B cell (primary cell): ENCODE measurements around the gene SGSH. TPM values are rescaled to one million over a fixed set of nuclear protein-coding genes. Genes with fewer than 3 reads are reported as not detected.
A peak's percentile ranks its signal among the peaks of the same experiment; 100 is the strongest.

Source experiments
- ATAC-seq: fragments of 200-7000 bp; cut with Tn5 transposase; one replicate; pipeline ENCODE4 v1.10.0; 2021; ENCODE audit warnings: low read depth, mild to moderate bottlenecking, moderate number of reproducible peaks, moderate library complexity
- CTCF ChIA-PET: fragments of 350-600 bp; sonication (Branson Sonifier 250); formaldehyde crosslinking; loops from one replicate; lab custom pipeline; 2021; ENCODE audit warnings: antibody characterized with exemption, inconsistent platforms; lab: Charles Lee
- POLR2A ChIA-PET: fragments of 350-600 bp; sonication (Branson Sonifier 250); formaldehyde crosslinking; loops from one replicate; lab custom pipeline; 2021; ENCODE audit warnings: antibody characterized with exemption; lab: Charles Lee
- DNase-seq: peaks from one replicate; pipeline ENCODE4 v3.0.0; 2013
- H2AFZ ChIP-seq: 2 replicates; pipeline ENCODE4 v1.6.1; 2012; ENCODE audit warnings: mild to moderate bottlenecking, low read depth, low read length; ENCODE audit not compliant: insufficient read depth, poor library complexity, severe bottlenecking
- H3K27ac ChIP-seq, 2 donors: 1 replicate in 1 of 2; 2 replicates in 1 of 2; pipeline ENCODE4 v1.5.1; 2012 to 2013; ENCODE audit warnings: low read length in 2 of 2, mild to moderate bottlenecking in 2 of 2, moderate library complexity in 1 of 2
- H3K27me3 ChIP-seq, 4 experiments: fragments of 200-600 bp in 1 of 4; sonication (generic) in 1 of 4; replicated peaks in 1 of 4; 1 replicate in 2 of 4; 2 replicates in 2 of 4; pipeline versions ENCODE4 v1.6.1 to v1.7.0; 2013 to 2016; ENCODE audit warnings: low read length in 3 of 4, mild to moderate bottlenecking in 2 of 4, mixed read lengths in 1 of 4, moderate library complexity in 1 of 4; ENCODE audit not compliant: insufficient read depth in 4 of 4, control insufficient read depth in 3 of 4; ENCODE audit errors: control extremely low read depth in 1 of 4
- H3K36me3 ChIP-seq, 2 experiments: replicated peaks in 1 of 2; 1 replicate in 1 of 2; 2 replicates in 1 of 2; pipeline versions ENCODE4 v1.6.1 to v1.7.1; 2013; ENCODE audit warnings: low read length in 1 of 2; ENCODE audit not compliant: insufficient read depth in 2 of 2, control insufficient read depth in 1 of 2; ENCODE audit errors: control extremely low read depth in 1 of 2, extremely low read depth in 1 of 2
- H3K4me1 ChIP-seq, 2 donors: fragments of 200-600 bp in 1 of 2; sonication (generic) in 1 of 2; 1 replicate in 1 of 2; 2 replicates in 1 of 2; pipeline versions ENCODE4 v1.5.1 to v1.6.1; 2013 to 2017; ENCODE audit warnings: low read length in 2 of 2; ENCODE audit not compliant: control insufficient read depth in 2 of 2, insufficient read depth in 2 of 2
- H3K4me2 ChIP-seq: replicated peaks from 2 replicates; pipeline ENCODE3; 2012; ENCODE audit warnings: mild to moderate bottlenecking, low read depth, low read length; ENCODE audit not compliant: poor library complexity, severe bottlenecking
- H3K4me3 ChIP-seq, 5 experiments: fragments of 200-600 bp in 1 of 5; sonication (generic) in 1 of 5; 1 replicate in 3 of 5; 2 replicates in 2 of 5; pipeline versions ENCODE4 v1.5.1 to v1.7.0; 2011 to 2016; ENCODE audit warnings: low read length in 4 of 5, mild to moderate bottlenecking in 4 of 5, low read depth in 2 of 5, control low read depth in 1 of 5, moderate library complexity in 1 of 5; ENCODE audit not compliant: insufficient read depth in 1 of 5; ENCODE audit errors: control extremely low read depth in 1 of 5, extremely low read depth in 1 of 5
- H3K79me2 ChIP-seq: fragments of 200-600 bp; sonication (generic); one replicate; pipeline ENCODE4 v1.6.0; 2016; ENCODE audit warnings: low read length; ENCODE audit not compliant: control insufficient read depth, insufficient read depth
- H3K9ac ChIP-seq: fragments of 200-600 bp; sonication (generic); 2 replicates; pipeline ENCODE4 v1.6.1; 2017; ENCODE audit warnings: mild to moderate bottlenecking, low read length, moderate library complexity
- H3K9me3 ChIP-seq, 3 donors: one replicate each; pipeline versions ENCODE4 v1.6.1 to v1.7.1; 2013; ENCODE audit warnings: low read length in 2 of 3; ENCODE audit not compliant: control insufficient read depth in 2 of 3, insufficient read depth in 1 of 3; ENCODE audit errors: control extremely low read depth in 1 of 3
- H4K20me1 ChIP-seq: 2 replicates; pipeline ENCODE4 v1.6.0; 2012; ENCODE audit warnings: mild to moderate bottlenecking, low read length; ENCODE audit not compliant: insufficient read depth, control insufficient read depth, poor library complexity, severe bottlenecking
- H3K27ac Mint-ChIP-seq: one replicate; pipeline ENCODE4 v1.8.0; 2021; ENCODE audit warnings: mixed read lengths
- H3K27me3 Mint-ChIP-seq: one replicate; pipeline ENCODE4 v1.8.0; 2021; ENCODE audit warnings: mixed read lengths
- H3K4me1 Mint-ChIP-seq: one replicate; pipeline ENCODE4 v1.8.0; 2021; ENCODE audit warnings: mixed read lengths
- H3K4me3 Mint-ChIP-seq: one replicate; pipeline ENCODE4 v1.8.0; 2021; ENCODE audit warnings: mixed read lengths
- H3K9me3 Mint-ChIP-seq: one replicate; pipeline ENCODE4 v1.8.0; 2022; ENCODE audit warnings: mixed read lengths; ENCODE audit not compliant: insufficient read depth
- EZH2 ChIP-seq: IDR thresholded peaks from 2 replicates; pipeline ENCODE4 v1.6.1; 2012; ENCODE audit warnings: borderline replicate concordance, low read depth, mild to moderate bottlenecking, moderate library complexity, low read length; ENCODE audit not compliant: insufficient read depth, poor library complexity, severe bottlenecking
- WGBS: methylation state at CpG from one replicate; pipeline ENCODE4 v1.1.5; 2013; ENCODE audit warnings: missing lambda C conversion rate; ENCODE audit not compliant: insufficient coverage; 5-methylcytosine and 5-hydroxymethylcytosine counted together
- intact Hi-C: fragments of 100-400 bp; cut with micrococcal nuclease; formaldehyde crosslinking; loops from one replicate; pipeline ENCODE4 v1.10.0; 2022
- polyA plus RNA-seq: library from polyadenylated mRNA; depleted of rRNA; stranded (reverse); fragments of >200 nt; gene quantifications from 2 replicates; pipeline ENCODE4 v1.2.3, GENCODE V29; 2012
- total RNA-seq, 2 donors: library from RNA; stranded (reverse); fragments of 120-200 nt in 1 of 2; gene quantifications; 1 replicate in 1 of 2; 2 replicates in 1 of 2; pipeline versions ENCODE4 v1.2.3 to v1.2.4, GENCODE V29; 2013 to 2022
- TF ChIP-seq, protein P1 (sequence below): fragments of 200-600 bp; IDR thresholded peaks from one replicate; pipeline ENCODE4 v1.8.0; 2022; ENCODE audit warnings: antibody characterized with exemption, mild to moderate bottlenecking

Gene SGSH
- total and polyA plus RNA-seq, 2 donors (not counting 1 experiment from before 2014, with no cell fraction given) = 44.5 to 83.7 TPM

DNA sequence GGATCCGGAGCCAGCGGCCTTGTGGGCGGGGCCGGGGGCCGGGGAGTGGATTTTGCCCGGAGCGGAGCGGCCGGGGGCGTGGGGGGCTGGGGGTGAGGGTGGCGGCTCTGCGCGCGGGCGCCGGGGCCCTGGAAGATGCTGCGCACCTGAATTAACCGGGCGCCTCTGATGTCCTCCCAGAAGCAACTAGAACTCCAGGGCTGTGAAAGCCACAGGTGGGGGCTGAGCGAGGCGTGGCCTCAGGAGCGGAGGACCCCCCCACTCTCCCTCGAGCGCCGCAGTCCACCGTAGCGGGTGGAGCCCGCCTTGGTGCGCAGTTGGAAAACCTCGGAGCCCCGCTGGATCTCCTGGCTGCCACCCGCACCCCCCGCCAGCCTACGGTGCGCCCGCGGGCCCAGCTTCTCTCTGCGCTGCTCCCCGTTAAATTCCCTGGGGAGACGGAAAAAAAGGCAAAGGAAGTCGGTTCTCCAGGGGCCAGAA, 643 bp upstream of the SGSH start:
- Histone ChIP-seq H3K4me2 (peak overlapping the region; percentile 99), H3K36me3 (peaks cover 0 to 6% of the 10 kb centered on the region in 2 experiments), H2AFZ (peak overlapping the region; percentile 71), H3K79me2 (peaks cover 23% of the 10 kb centered on the region), H3K4me3 (peak overlapping the region in 4 of 5 experiments; percentile 63 to 86 (median 76)), H3K27me3 (peaks cover 0 to 2% (median 0%) of the 10 kb centered on the region in 4 experiments), H4K20me1 (peaks cover 23% of the 10 kb centered on the region), H3K9ac (peak overlapping the region; percentile 93), H3K4me1 (peaks cover 10 to 30% of the 10 kb centered on the region in 2 donors), H3K27ac (peak overlapping the region in 1 of 2 donors; percentile 96), H3K9me3 (peaks cover 0 to 2% (median 0%) of the 10 kb centered on the region in 3 donors)
- peak overlapping the region; percentile 11 for H3K27ac Mint-ChIP-seq
- H3K4me1 Mint-ChIP-seq = peaks cover 22% of the 10 kb centered on the region
- POLR2A ChIA-PET = no interaction called here
- no peaks in the 10 kb centered on the region for H3K9me3 Mint-ChIP-seq
- intact Hi-C loops = no loop called here
- DNase-seq = peak; percentile 50
- no peak for ATAC-seq
- H3K4me3 Mint-ChIP-seq = peak overlapping the region; percentile 84
- TF ChIP-seq, protein P1, sequence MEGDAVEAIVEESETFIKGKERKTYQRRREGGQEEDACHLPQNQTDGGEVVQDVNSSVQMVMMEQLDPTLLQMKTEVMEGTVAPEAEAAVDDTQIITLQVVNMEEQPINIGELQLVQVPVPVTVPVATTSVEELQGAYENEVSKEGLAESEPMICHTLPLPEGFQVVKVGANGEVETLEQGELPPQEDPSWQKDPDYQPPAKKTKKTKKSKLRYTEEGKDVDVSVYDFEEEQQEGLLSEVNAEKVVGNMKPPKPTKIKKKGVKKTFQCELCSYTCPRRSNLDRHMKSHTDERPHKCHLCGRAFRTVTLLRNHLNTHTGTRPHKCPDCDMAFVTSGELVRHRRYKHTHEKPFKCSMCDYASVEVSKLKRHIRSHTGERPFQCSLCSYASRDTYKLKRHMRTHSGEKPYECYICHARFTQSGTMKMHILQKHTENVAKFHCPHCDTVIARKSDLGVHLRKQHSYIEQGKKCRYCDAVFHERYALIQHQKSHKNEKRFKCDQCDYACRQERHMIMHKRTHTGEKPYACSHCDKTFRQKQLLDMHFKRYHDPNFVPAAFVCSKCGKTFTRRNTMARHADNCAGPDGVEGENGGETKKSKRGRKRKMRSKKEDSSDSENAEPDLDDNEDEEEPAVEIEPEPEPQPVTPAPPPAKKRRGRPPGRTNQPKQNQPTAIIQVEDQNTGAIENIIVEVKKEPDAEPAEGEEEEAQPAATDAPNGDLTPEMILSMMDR = no peak
- no peak for TF ChIP-seq EZH2
- WGBS = 27% methylated on average over 29 of the region's 41 CpGs
- H3K27me3 Mint-ChIP-seq = no peaks in the 10 kb centered on the region
- CTCF ChIA-PET = no interaction called here

DNA sequence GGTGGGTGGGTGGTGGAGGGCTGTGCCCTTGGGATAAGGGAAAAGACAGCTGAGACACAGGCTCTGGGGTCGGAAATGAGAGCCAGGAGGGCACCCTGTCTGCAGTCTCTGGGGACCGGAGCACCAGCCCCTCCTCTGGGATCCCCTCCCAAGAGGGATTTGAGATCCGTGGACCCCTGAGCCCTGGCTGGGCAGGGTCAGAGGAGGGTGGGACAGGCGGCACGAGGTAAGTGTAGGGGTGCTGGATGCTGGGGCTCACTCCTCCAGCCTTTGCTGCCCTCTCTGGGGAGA, 425 bp downstream of the SGSH start:
- DNase-seq = no peak
- Histone ChIP-seq H2AFZ (peak overlapping the region; percentile 71), H3K9me3 (peaks cover 0 to 2% (median 0%) of the 10 kb centered on the region in 3 donors), H3K9ac (peak overlapping the region; percentile 93), H3K4me1 (peaks cover 10 to 30% of the 10 kb centered on the region in 2 donors), H3K27me3 (peaks cover 0 to 2% (median 0%) of the 10 kb centered on the region in 4 experiments), H4K20me1 (peaks cover 23% of the 10 kb centered on the region), H3K36me3 (peaks cover 0 to 12% of the 10 kb centered on the region in 2 experiments), H3K4me2 (peak overlapping the region; percentile 99), H3K4me3 (peak overlapping the region; percentile 59 to 86 (median 67)), H3K79me2 (peaks cover 23% of the 10 kb centered on the region), H3K27ac (peak overlapping the region; percentile 90 to 96)
- TF ChIP-seq, protein P1 = no peak
- no peak for TF ChIP-seq EZH2
- intact Hi-C loops = loop anchor here (1.0 kb wide), 2 partner anchors 44 to 72 kb away; partner anchors contain the start of gene EIF4A3
- peak; percentile 22 for ATAC-seq
- no peaks in the 10 kb centered on the region for H3K27me3 Mint-ChIP-seq
- H3K4me1 Mint-ChIP-seq = peaks cover 22% of the 10 kb centered on the region
- no peaks in the 10 kb centered on the region for H3K9me3 Mint-ChIP-seq
- ChIA-PET POLR2A (interaction anchor here (0.7 kb wide), 2 partner anchors 17 to 22 kb away, joined by 10 to 18 read pairs; no protein-coding TSS in a partner anchor), CTCF (interaction anchor here (0.9 to 1.4 kb wide), 2 partner anchors 24 to 31 kb away, joined by 4 read pairs; no protein-coding TSS in a partner anchor)
- whole genome bisulfite sequencing = 0% methylated on average over 5 of the region's 5 CpGs
- H3K4me3 Mint-ChIP-seq = peak overlapping the region; percentile 96
- peak overlapping the region; percentile 94 for H3K27ac Mint-ChIP-seq
